SK-N-SH treated with all-trans-retinoic acid at 6 μM for 48 hours (cell line): ENCODE data around the gene PHLDB3.

ENCODE experiments used
- ATAC-seq: fragments of 200-7000 bp; cut with Tn5 transposase; 3 replicates; pipeline ENCODE4 v1.9.1; 2020; ENCODE audit warnings: mild to moderate bottlenecking, moderate library complexity
- ARNTL ChIP-seq: fragments of 450-650 bp; formaldehyde crosslinking; IDR thresholded peaks from 2 replicates; pipeline ENCODE4 v1.5.0; 2020; ENCODE audit warnings: low read depth, mild to moderate bottlenecking, moderate library complexity, borderline replicate concordance
- BACH2 ChIP-seq: fragments of 250-450 bp; sonication (Bioruptor Pico); IDR thresholded peaks from 2 replicates; pipeline ENCODE4 v1.9.0; 2021; ENCODE audit warnings: mild to moderate bottlenecking, borderline replicate concordance
- CSDC2 ChIP-seq: fragments of 250-450 bp; sonication (Bioruptor Pico); IDR thresholded peaks from 2 replicates; pipeline ENCODE4 v1.5.0; 2020; ENCODE audit warnings: mild to moderate bottlenecking, moderate library complexity
- ISL1 ChIP-seq: fragments of 250-450 bp; sonication (Bioruptor Pico); IDR thresholded peaks from 2 replicates; pipeline ENCODE4 v2.1.2; 2022; ENCODE audit warnings: mild to moderate bottlenecking, moderate library complexity
- OSR1 ChIP-seq: fragments of 250-450 bp; sonication (Bioruptor Pico); IDR thresholded peaks from 2 replicates; pipeline ENCODE4 v1.8.0; 2022; ENCODE audit warnings: moderate library complexity, mild to moderate bottlenecking, inconsistent platforms
- PPARA ChIP-seq: fragments of 250-450 bp; sonication (Bioruptor Pico); IDR thresholded peaks from 2 replicates; pipeline ENCODE4 v1.5.0; 2020; ENCODE audit warnings: mild to moderate bottlenecking, borderline replicate concordance
- RARB ChIP-seq: fragments of 250-450 bp; sonication (Bioruptor Pico); IDR thresholded peaks from 2 replicates; pipeline ENCODE4 v1.8.0; 2021; ENCODE audit warnings: mild to moderate bottlenecking, moderate library complexity
- SNAI2 ChIP-seq: fragments of 250-450 bp; sonication (Bioruptor Pico); IDR thresholded peaks from 2 replicates; pipeline ENCODE4 v1.5.0; 2020; ENCODE audit warnings: mild to moderate bottlenecking, moderate library complexity
- TCF4 ChIP-seq: fragments of 250-450 bp; sonication (Bioruptor Pico); IDR thresholded peaks from 2 replicates; pipeline ENCODE4 v1.8.0; 2021; ENCODE audit warnings: mild to moderate bottlenecking, moderate library complexity, borderline replicate concordance
- TOX ChIP-seq: fragments of 250-450 bp; sonication (Bioruptor Pico); IDR thresholded peaks from 2 replicates; pipeline ENCODE4 v1.8.0; 2021; ENCODE audit warnings: mild to moderate bottlenecking, moderate library complexity, borderline replicate concordance
- ZC3H10 ChIP-seq: fragments of 250-450 bp; sonication (Bioruptor Pico); IDR thresholded peaks from 2 replicates; pipeline ENCODE4 v1.5.1; 2021; ENCODE audit warnings: mild to moderate bottlenecking, moderate library complexity
- ZFP3 ChIP-seq: fragments of 250-450 bp; sonication (Bioruptor Pico); IDR thresholded peaks from 2 replicates; pipeline ENCODE4 v1.5.0; 2020; ENCODE audit warnings: mild to moderate bottlenecking, moderate library complexity
- ZNF565 ChIP-seq: fragments of 450-650 bp; formaldehyde crosslinking; conservative IDR thresholded peaks from 2 replicates; pipeline ENCODE4 v1.5.0; 2020; ENCODE audit warnings: low read depth, mild to moderate bottlenecking, moderate library complexity
- ZNF70 ChIP-seq: fragments of 450-650 bp; formaldehyde crosslinking; IDR thresholded peaks from 2 replicates; pipeline ENCODE4 v1.5.0; 2020; ENCODE audit warnings: mild to moderate bottlenecking, moderate library complexity
- ZNF8 ChIP-seq: fragments of 450-650 bp; formaldehyde crosslinking; IDR thresholded peaks from 2 replicates; pipeline ENCODE4 v1.5.0; 2020; ENCODE audit warnings: mild to moderate bottlenecking, moderate library complexity
- TF ChIP-seq, protein P1 (sequence below): fragments of 250-450 bp; sonication (Bioruptor Pico); IDR thresholded peaks from 2 replicates; pipeline ENCODE4 v1.8.0; 2021; ENCODE audit warnings: low read depth, mild to moderate bottlenecking, moderate library complexity, borderline replicate concordance
- TF ChIP-seq, protein P2 (sequence below): fragments of 250-450 bp; sonication (Bioruptor Pico); IDR thresholded peaks from 2 replicates; pipeline ENCODE4 v1.5.0; 2020; ENCODE audit warnings: mild to moderate bottlenecking, moderate library complexity
- TF ChIP-seq, protein P3 (sequence below): fragments of 250-450 bp; sonication (Bioruptor Pico); IDR thresholded peaks from 2 replicates; pipeline ENCODE4 v1.5.1; 2020; ENCODE audit warnings: low read depth, mild to moderate bottlenecking, moderate library complexity
- TF ChIP-seq, protein P4 (sequence below): fragments of 250-450 bp; sonication (Bioruptor Pico); IDR thresholded peaks from 2 replicates; pipeline ENCODE4 v1.5.1; 2021; ENCODE audit warnings: mild to moderate bottlenecking, moderate library complexity

Gene PHLDB3

DNA sequence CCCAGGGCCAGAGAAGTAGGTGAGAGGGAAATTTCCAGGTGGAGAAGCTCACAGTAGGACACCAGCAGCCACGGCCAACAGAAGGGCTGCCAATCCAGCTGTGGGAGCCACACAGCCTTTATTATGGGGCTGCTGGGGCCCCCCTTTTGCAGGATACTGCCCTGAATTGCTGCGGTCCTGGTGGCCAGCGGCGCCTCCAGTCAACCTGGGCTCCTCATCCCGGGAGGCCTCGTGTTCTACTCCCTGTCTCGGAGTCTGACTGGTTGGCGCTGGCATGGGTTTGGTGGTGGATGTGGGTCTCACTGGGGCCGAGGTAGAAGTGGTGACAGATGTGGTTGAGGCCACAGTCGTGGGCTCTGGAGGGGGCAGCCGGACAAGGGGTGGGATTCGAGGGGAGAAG is 43.2 kb downstream of the PHLDB3 start:
- TF ChIP-seq, protein P1, sequence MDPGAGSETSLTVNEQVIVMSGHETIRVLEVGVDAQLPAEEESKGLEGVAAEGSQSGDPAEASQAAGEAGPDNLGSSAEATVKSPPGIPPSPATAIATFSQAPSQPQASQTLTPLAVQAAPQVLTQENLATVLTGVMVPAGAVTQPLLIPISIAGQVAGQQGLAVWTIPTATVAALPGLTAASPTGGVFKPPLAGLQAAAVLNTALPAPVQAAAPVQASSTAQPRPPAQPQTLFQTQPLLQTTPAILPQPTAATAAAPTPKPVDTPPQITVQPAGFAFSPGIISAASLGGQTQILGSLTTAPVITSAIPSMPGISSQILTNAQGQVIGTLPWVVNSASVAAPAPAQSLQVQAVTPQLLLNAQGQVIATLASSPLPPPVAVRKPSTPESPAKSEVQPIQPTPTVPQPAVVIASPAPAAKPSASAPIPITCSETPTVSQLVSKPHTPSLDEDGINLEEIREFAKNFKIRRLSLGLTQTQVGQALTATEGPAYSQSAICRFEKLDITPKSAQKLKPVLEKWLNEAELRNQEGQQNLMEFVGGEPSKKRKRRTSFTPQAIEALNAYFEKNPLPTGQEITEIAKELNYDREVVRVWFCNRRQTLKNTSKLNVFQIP, result no peak
- no peak for TF ChIP-seq ARNTL
- TF ChIP-seq, protein P2, sequence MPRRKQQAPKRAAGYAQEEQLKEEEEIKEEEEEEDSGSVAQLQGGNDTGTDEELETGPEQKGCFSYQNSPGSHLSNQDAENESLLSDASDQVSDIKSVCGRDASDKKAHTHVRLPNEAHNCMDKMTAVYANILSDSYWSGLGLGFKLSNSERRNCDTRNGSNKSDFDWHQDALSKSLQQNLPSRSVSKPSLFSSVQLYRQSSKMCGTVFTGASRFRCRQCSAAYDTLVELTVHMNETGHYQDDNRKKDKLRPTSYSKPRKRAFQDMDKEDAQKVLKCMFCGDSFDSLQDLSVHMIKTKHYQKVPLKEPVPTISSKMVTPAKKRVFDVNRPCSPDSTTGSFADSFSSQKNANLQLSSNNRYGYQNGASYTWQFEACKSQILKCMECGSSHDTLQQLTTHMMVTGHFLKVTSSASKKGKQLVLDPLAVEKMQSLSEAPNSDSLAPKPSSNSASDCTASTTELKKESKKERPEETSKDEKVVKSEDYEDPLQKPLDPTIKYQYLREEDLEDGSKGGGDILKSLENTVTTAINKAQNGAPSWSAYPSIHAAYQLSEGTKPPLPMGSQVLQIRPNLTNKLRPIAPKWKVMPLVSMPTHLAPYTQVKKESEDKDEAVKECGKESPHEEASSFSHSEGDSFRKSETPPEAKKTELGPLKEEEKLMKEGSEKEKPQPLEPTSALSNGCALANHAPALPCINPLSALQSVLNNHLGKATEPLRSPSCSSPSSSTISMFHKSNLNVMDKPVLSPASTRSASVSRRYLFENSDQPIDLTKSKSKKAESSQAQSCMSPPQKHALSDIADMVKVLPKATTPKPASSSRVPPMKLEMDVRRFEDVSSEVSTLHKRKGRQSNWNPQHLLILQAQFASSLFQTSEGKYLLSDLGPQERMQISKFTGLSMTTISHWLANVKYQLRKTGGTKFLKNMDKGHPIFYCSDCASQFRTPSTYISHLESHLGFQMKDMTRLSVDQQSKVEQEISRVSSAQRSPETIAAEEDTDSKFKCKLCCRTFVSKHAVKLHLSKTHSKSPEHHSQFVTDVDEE (CRISPR knock-in tag), result no peak
- TF ChIP-seq OSR1 (CRISPR knock-in tag), result no peak
- no peak for TF ChIP-seq RARB (CRISPR knock-in tag)
- TF ChIP-seq, protein P3, sequence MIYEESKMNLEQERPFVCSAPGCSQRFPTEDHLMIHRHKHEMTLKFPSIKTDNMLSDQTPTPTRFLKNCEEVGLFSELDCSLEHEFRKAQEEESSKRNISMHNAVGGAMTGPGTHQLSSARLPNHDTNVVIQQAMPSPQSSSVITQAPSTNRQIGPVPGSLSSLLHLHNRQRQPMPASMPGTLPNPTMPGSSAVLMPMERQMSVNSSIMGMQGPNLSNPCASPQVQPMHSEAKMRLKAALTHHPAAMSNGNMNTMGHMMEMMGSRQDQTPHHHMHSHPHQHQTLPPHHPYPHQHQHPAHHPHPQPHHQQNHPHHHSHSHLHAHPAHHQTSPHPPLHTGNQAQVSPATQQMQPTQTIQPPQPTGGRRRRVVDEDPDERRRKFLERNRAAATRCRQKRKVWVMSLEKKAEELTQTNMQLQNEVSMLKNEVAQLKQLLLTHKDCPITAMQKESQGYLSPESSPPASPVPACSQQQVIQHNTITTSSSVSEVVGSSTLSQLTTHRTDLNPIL (CRISPR knock-in tag), result no peak
- TF ChIP-seq ZNF565 (CRISPR knock-in tag), result no peak
- TF ChIP-seq, protein P4, sequence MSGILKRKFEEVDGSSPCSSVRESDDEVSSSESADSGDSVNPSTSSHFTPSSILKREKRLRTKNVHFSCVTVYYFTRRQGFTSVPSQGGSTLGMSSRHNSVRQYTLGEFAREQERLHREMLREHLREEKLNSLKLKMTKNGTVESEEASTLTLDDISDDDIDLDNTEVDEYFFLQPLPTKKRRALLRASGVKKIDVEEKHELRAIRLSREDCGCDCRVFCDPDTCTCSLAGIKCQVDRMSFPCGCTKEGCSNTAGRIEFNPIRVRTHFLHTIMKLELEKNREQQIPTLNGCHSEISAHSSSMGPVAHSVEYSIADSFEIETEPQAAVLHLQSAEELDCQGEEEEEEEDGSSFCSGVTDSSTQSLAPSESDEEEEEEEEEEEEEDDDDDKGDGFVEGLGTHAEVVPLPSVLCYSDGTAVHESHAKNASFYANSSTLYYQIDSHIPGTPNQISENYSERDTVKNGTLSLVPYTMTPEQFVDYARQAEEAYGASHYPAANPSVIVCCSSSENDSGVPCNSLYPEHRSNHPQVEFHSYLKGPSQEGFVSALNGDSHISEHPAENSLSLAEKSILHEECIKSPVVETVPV, result no peak
- no peak for TF ChIP-seq ZNF70 (CRISPR knock-in tag)
- TF ChIP-seq ISL1 (CRISPR knock-in tag), result no peak
- no peak for TF ChIP-seq TOX (CRISPR knock-in tag)
- TF ChIP-seq TCF4 (CRISPR knock-in tag), result no peak
- no peak for TF ChIP-seq CSDC2 (CRISPR knock-in tag)
- TF ChIP-seq SNAI2 (CRISPR knock-in tag), result no peak
- no peak for TF ChIP-seq BACH2 (CRISPR knock-in tag)
- TF ChIP-seq ZC3H10 (CRISPR knock-in tag), result no peak
- TF ChIP-seq ZNF8 (CRISPR knock-in tag), result no peak
- no peak for ATAC-seq

DNA sequence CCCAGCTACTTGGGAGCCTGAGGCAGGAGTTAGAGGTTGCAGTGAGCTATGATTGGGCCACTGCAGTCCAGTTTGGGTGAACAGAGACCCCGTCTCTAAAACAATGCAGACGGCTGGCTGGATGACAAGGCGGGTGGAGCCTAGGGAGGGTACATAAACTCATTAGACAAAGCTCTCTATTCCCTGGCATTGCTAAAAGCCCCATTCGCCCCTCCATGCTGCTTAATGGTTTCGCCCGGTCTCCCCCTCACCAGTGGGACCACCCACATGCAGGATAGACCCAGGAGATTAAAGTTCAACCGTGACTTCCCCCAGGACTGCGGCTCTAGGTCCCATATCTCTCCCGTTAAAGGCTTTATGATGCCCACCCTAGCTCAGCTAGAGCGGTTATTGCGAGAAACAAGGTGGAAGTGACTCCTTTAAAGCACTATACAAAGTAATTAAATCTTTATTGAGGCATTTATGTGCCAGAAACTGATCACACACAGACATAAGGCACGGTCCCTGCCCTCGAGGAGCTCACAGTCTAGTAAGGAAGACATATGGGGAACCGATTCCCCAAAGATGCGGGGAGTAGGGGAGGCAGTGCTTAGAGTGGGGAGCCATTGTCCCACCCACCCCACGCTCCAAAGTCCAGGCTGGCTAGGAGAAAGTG is 44.1 kb downstream of the PHLDB3 start:
- ATAC-seq, result no peak
- TF ChIP-seq ZNF8 (CRISPR knock-in tag) (no peak), ISL1 (CRISPR knock-in tag) (no peak), PPARA (CRISPR knock-in tag) (no peak), SNAI2 (CRISPR knock-in tag) (no peak), OSR1 (CRISPR knock-in tag) (no peak), ZFP3 (no peak), TCF4 (CRISPR knock-in tag) (no peak), RARB (CRISPR knock-in tag) (no peak), ARNTL (no peak), TOX (CRISPR knock-in tag) (no peak)
- TF ChIP-seq, protein P2 (CRISPR knock-in tag), result no peak
- TF ChIP-seq, protein P3 (CRISPR knock-in tag), result no peak
